Measurements from ENCODE around the gene RPS17. TPM values are rescaled to one million over a fixed set of nuclear protein-coding genes. Genes with fewer than 3 reads are reported as not detected.

Gene RPS17
- total RNA-seq, 2 donors from 2014 or later: 1,918 to 2,023 TPM

- no peak overlapping the region for H3K27ac ChIP-seq (ENCODE audit: low read depth, low read length)
- no peak overlapping the region for H3K4me3 ChIP-seq (ENCODE audit: low read length)
- no peaks in the 10 kb centered on the region for H3K9me3 ChIP-seq (ENCODE audit: control insufficient read depth, low read length)
- H3K9ac ChIP-seq (ENCODE audit: extremely low read depth, low read length, poor library complexity, severe bottlenecking): no peak overlapping the region
- H3K9me3 Mint-ChIP-seq: no peaks in the 10 kb centered on the region
- DNase-seq: no peak
- H3K36me3 ChIP-seq (ENCODE audit: control insufficient read depth, insufficient read depth, low read length): no peaks in the 10 kb centered on the region
- no peak overlapping the region for H3K4me3 Mint-ChIP-seq
- H3K4me1 Mint-ChIP-seq: peaks cover 5% of the 10 kb centered on the region
- no peak overlapping the region for H3K27ac Mint-ChIP-seq
- H3K27me3 Mint-ChIP-seq (ENCODE audit: insufficient read depth): peaks cover 13% of the 10 kb centered on the region
- TF ChIP-seq CTCF (conservative IDR thresholded peaks at IDR 0.05): no peak
- no peaks in the 10 kb centered on the region for H3K27me3 ChIP-seq (ENCODE audit: control insufficient read depth, insufficient read depth, low read length, poor library complexity, severe bottlenecking)
- WGBS, 2 experiments (ENCODE audit: insufficient coverage in 1 of 2, insufficient read length in 1 of 2): 93 to 100% methylated on average over 1 to 2 of the region's 2 CpGs
- no peaks in the 10 kb centered on the region for H3K36me3 Mint-ChIP-seq (ENCODE audit: low read depth)
- H3K4me1 ChIP-seq (ENCODE audit: control insufficient read depth, insufficient read depth, low read length): no peaks in the 10 kb centered on the region
Observed at GRCh38 chr15:82548700-82549099, 8.4 kb upstream of the RPS17 start.

GRCh38 chr15:82545478-82545877 is 5.2 kb upstream of the RPS17 start:
- Mint-ChIP-seq H3K4me1 (peaks cover 18% of the 10 kb centered on the region), H3K27ac (no peak overlapping the region), H3K9me3 (no peaks in the 10 kb centered on the region), H3K36me3 (ENCODE audit: low read depth) (no peaks in the 10 kb centered on the region), H3K27me3 (ENCODE audit: insufficient read depth) (peaks cover 5% of the 10 kb centered on the region), H3K4me3 (no peak overlapping the region)
- Histone ChIP-seq H3K9me3 (ENCODE audit: control insufficient read depth, low read length) (no peaks in the 10 kb centered on the region), H3K4me1 (ENCODE audit: control insufficient read depth, insufficient read depth, low read length) (no peaks in the 10 kb centered on the region), H3K36me3 (ENCODE audit: control insufficient read depth, insufficient read depth, low read length) (no peaks in the 10 kb centered on the region), H3K4me3 (ENCODE audit: low read length) (no peak overlapping the region), H3K27ac (ENCODE audit: low read depth, low read length) (no peak overlapping the region), H3K27me3 (ENCODE audit: control insufficient read depth, insufficient read depth, low read length, poor library complexity, severe bottlenecking) (no peaks in the 10 kb centered on the region), H3K9ac (ENCODE audit: extremely low read depth, low read length, poor library complexity, severe bottlenecking) (no peak overlapping the region)
- WGBS, 2 experiments (ENCODE audit: insufficient coverage in 1 of 2, insufficient read length in 1 of 2): 86 to 88% methylated on average over 3 to 6 of the region's 6 CpGs
- TF ChIP-seq CTCF (conservative IDR thresholded peaks at IDR 0.05): no peak
- DNase-seq: no peak

GRCh38 chr15:82545002-82545401 is 4.7 kb upstream of the RPS17 start:
- no peaks in the 10 kb centered on the region for H3K36me3 ChIP-seq (ENCODE audit: control insufficient read depth, insufficient read depth, low read length)
- H3K27ac ChIP-seq (ENCODE audit: low read depth, low read length): no peak overlapping the region
- Mint-ChIP-seq H3K27ac (no peak overlapping the region), H3K4me1 (peaks cover 18% of the 10 kb centered on the region), H3K36me3 (ENCODE audit: low read depth) (no peaks in the 10 kb centered on the region), H3K27me3 (ENCODE audit: insufficient read depth) (peaks cover 5% of the 10 kb centered on the region), H3K9me3 (no peaks in the 10 kb centered on the region), H3K4me3 (no peak overlapping the region)
- 85 to 100% methylated on average over 1 to 3 of the region's 3 CpGs for WGBS, 2 experiments (ENCODE audit: insufficient coverage in 1 of 2, insufficient read length in 1 of 2)
- no peak for TF ChIP-seq CTCF (conservative IDR thresholded peaks at IDR 0.05)
- no peaks in the 10 kb centered on the region for H3K9me3 ChIP-seq (ENCODE audit: control insufficient read depth, low read length)
- no peak overlapping the region for H3K9ac ChIP-seq (ENCODE audit: extremely low read depth, low read length, poor library complexity, severe bottlenecking)
- no peaks in the 10 kb centered on the region for H3K27me3 ChIP-seq (ENCODE audit: control insufficient read depth, insufficient read depth, low read length, poor library complexity, severe bottlenecking)
- H3K4me3 ChIP-seq (ENCODE audit: low read length): no peak overlapping the region
- no peaks in the 10 kb centered on the region for H3K4me1 ChIP-seq (ENCODE audit: control insufficient read depth, insufficient read depth, low read length)
- no peak for DNase-seq

Data from endodermal cell (in vitro differentiated cells).